Naive B cell (primary cell): Measurements from ENCODE around the gene PCSK5. TPM values are rescaled to one million over a fixed set of nuclear protein-coding genes. Genes with fewer than 3 reads are reported as not detected.
"Not testable (repeated sequence)": the region's sequence is repeated elsewhere in the genome, so short reads cannot be mapped to it uniquely, and the experiment has no call there.

Experiments
- ATAC-seq, 2 donors: fragments of 150-1000 bp; cut with Tn5 transposase; 2 replicates each; pipeline ENCODE4 v1.10.0; 2021; ENCODE audit warnings: low read depth in 2 of 2, mild to moderate bottlenecking in 2 of 2, moderate library complexity in 2 of 2
- DNase-seq: peaks from one replicate; pipeline ENCODE4 v3.0.0; 2022
- H3K27ac Mint-ChIP-seq, 6 donors: one replicate each; pipeline ENCODE4 v1.8.0; 2020 to 2022; ENCODE audit warnings: mild to moderate bottlenecking in 6 of 6, mixed read lengths in 6 of 6, moderate library complexity in 5 of 6, inconsistent platforms in 2 of 6
- H3K27me3 Mint-ChIP-seq, 3 donors: one replicate each; pipeline ENCODE4 v1.8.0; 2021 to 2022; ENCODE audit warnings: mixed read lengths in 3 of 3, mild to moderate bottlenecking in 1 of 3
- H3K36me3 Mint-ChIP-seq, 2 donors: one replicate each; pipeline ENCODE4 v1.8.0; 2020 to 2022; ENCODE audit warnings: mixed read lengths in 2 of 2, inconsistent platforms in 1 of 2, mild to moderate bottlenecking in 1 of 2
- H3K4me1 Mint-ChIP-seq, 3 donors: one replicate each; pipeline ENCODE4 v1.8.0; 2020 to 2022; ENCODE audit warnings: mixed read lengths in 3 of 3, inconsistent platforms in 1 of 3, mild to moderate bottlenecking in 1 of 3, moderate library complexity in 1 of 3
- H3K4me3 Mint-ChIP-seq, 8 donors: one replicate each; pipeline ENCODE4 v1.8.0; 2020 to 2022; ENCODE audit warnings: mild to moderate bottlenecking in 8 of 8, mixed read lengths in 8 of 8, moderate library complexity in 8 of 8, inconsistent platforms in 2 of 8
- H3K9me3 Mint-ChIP-seq, 7 donors: one replicate each; pipeline ENCODE4 v1.8.0; 2020 to 2022; ENCODE audit warnings: mixed read lengths in 7 of 7, mild to moderate bottlenecking in 5 of 7, inconsistent platforms in 2 of 7, moderate library complexity in 1 of 7
- polyA plus RNA-seq, 6 donors: library from polyadenylated mRNA; unstranded; fragments of 300-500 nt; fragmentation: Illumina TruSeq; gene quantifications; one replicate each; pipeline ENCODE4 v1.2.3, GENCODE V29; 2021; ENCODE audit warnings: low read depth in 6 of 6

PCSK5 gene
- polyA plus RNA-seq, 6 donors from 2014 or later: 0.05 TPM; not detected in 5

- H3K9me3 Mint-ChIP-seq: no peaks in the 10 kb centered on the region
- ATAC-seq: no peak
- peak overlapping the region in 1 of 6 donors; percentile 3 for H3K27ac Mint-ChIP-seq
- no peak for DNase-seq
- peaks cover 0 to 4% (median 0%) of the 10 kb centered on the region in 3 donors for H3K27me3 Mint-ChIP-seq
- no peaks in the 10 kb centered on the region for H3K4me1 Mint-ChIP-seq
- H3K4me3 Mint-ChIP-seq: no peak overlapping the region
- no peaks in the 10 kb centered on the region for H3K36me3 Mint-ChIP-seq
Observed at GRCh38 chr9:75939536-75940111, 49.2 kb downstream of the PCSK5 start.

GRCh38 chr9:75941066-75941465 is 50.6 kb downstream of the PCSK5 start:
- H3K27ac Mint-ChIP-seq: no peak overlapping the region
- peaks cover 0 to 4% (median 0%) of the 10 kb centered on the region in 7 donors for H3K9me3 Mint-ChIP-seq
- DNase-seq (no peak), ATAC-seq (no peak)
- H3K4me1 Mint-ChIP-seq: no peaks in the 10 kb centered on the region
- H3K36me3 Mint-ChIP-seq: no peaks in the 10 kb centered on the region
- no peak overlapping the region for H3K4me3 Mint-ChIP-seq
- H3K27me3 Mint-ChIP-seq: peaks cover 0 to 3% (median 0%) of the 10 kb centered on the region in 3 donors

- no peak for DNase-seq
- ATAC-seq: no peak
- Mint-ChIP-seq H3K4me3 (no peak overlapping the region), H3K4me1 (no peaks in the 10 kb centered on the region), H3K9me3 (peaks cover 0 to 4% (median 0%) of the 10 kb centered on the region in 7 donors), H3K36me3 (no peaks in the 10 kb centered on the region), H3K27me3 (no peaks in the 10 kb centered on the region), H3K27ac (no peak overlapping the region)
Observed at GRCh38 chr9:75941577-75942311, 51.3 kb downstream of the PCSK5 start.

DNA sequence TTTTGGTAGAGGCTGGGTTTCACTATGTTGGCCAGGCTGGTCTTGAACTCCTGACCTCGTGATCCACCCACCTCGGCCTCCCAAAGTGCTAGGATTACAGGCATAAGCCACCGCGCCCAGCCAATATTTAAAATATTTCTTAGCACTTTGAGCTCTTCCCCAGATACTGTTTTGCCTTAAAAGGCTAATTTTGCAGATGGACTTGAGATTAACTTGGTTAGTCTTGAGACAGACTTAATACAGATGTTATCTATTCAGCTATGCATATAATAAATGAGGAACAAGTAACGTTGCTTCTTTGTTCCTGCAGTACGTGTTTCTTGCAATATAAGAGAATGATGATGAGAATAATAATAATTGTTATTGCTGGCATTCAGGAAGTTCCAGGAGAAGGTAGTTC is 56.3 kb downstream of the PCSK5 start:
- H3K4me3 Mint-ChIP-seq: no peak overlapping the region
- peaks cover 0 to 7% (median 3%) of the 10 kb centered on the region in 7 donors for H3K9me3 Mint-ChIP-seq
- H3K27ac Mint-ChIP-seq: no peak overlapping the region
- H3K27me3 Mint-ChIP-seq: no peaks in the 10 kb centered on the region
- no peaks in the 10 kb centered on the region for H3K4me1 Mint-ChIP-seq
- H3K36me3 Mint-ChIP-seq: no peaks in the 10 kb centered on the region
- ATAC-seq (no peak), DNase-seq (no peak)

GRCh38 chr9:75947233-75947632 is 56.8 kb downstream of the PCSK5 start:
- no peak for ATAC-seq
- H3K4me3 Mint-ChIP-seq: no peak overlapping the region
- DNase-seq: no peak
- H3K36me3 Mint-ChIP-seq: no peaks in the 10 kb centered on the region
- peak overlapping the region in 1 of 6 donors; percentile 39 for H3K27ac Mint-ChIP-seq
- H3K27me3 Mint-ChIP-seq: no peaks in the 10 kb centered on the region
- H3K4me1 Mint-ChIP-seq: no peaks in the 10 kb centered on the region
- peaks cover 0 to 7% (median 3%) of the 10 kb centered on the region in 7 donors for H3K9me3 Mint-ChIP-seq

GRCh38 chr9:75950998-75951397 is 60.5 kb downstream of the PCSK5 start:
- Mint-ChIP-seq H3K27me3 (no peaks in the 10 kb centered on the region), H3K9me3 (peaks cover 0 to 5% (median 0%) of the 10 kb centered on the region in 7 donors), H3K4me3 (no peak overlapping the region), H3K36me3 (no peaks in the 10 kb centered on the region), H3K27ac (no peak overlapping the region), H3K4me1 (no peaks in the 10 kb centered on the region)
- ATAC-seq (no peak), DNase-seq (no peak)

DNA sequence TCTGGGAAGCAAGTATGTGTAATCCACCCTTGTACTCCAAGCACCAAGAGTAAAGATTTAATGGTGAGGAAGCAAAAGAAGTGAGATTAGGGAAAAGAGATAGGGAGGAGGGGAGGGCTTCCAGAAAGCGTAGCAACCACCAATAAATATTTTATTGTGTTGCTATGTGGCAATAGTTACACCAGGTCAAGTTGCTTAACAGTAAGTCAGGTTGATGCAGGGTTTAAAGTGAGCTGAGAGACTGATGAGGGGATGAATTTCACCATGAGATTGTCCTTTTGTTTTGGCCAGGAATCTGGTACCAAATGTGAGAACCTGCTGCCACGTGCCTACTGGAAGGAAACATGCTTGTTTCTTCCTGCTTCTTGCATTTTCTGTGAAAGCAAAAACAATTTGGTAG is 62.7 kb downstream of the PCSK5 start:
- Mint-ChIP-seq H3K4me3 (no peak overlapping the region), H3K9me3 (peaks cover 0 to 4% (median 0%) of the 10 kb centered on the region in 7 donors), H3K27me3 (no peaks in the 10 kb centered on the region), H3K27ac (no peak overlapping the region), H3K4me1 (no peaks in the 10 kb centered on the region), H3K36me3 (no peaks in the 10 kb centered on the region)
- no peak for DNase-seq
- no peak for ATAC-seq

DNA sequence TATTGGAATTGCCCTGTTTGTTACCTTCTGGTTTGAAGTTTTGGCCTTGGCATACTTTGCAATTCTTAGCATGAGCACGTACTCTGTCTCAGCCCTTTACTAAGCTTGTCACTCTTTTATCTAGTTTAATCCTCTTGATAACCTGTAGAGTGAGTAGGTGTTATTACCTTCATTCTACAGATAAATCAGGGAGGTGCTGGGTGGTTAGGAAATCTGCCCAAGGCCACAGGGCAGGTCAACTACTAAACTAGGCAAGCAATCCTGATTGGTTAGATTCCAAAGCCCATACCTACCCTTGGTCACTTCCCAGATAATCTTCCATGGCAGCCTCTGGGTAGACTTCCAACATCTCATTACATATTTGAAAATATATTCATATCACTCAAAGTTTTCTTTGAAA is 65.7 kb downstream of the PCSK5 start:
- no peak for ATAC-seq
- Mint-ChIP-seq H3K36me3 (no peaks in the 10 kb centered on the region), H3K27ac (no peak overlapping the region), H3K4me1 (no peaks in the 10 kb centered on the region), H3K4me3 (no peak overlapping the region), H3K9me3 (no peaks in the 10 kb centered on the region), H3K27me3 (no peaks in the 10 kb centered on the region)
- DNase-seq: no peak

DNA sequence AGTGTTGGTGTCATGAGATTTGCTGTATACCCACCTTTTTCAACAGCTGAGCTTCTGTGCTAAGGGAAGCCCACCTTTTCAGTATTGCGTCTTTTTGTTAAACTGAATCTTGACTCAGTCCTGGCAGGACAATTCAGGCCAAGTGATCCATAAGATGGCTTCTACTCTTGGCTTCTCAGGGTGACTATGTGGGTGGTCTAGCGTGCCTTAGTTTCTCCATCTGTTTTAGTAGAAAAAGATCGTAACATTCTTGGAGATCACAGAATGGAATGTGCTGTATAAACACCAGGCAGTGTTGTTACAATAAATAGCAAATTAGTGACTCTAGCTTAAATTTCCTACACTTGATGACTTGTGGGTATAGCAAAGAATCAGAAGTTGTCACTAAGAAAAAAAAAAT is 66.6 kb downstream of the PCSK5 start:
- no peak overlapping the region for H3K27ac Mint-ChIP-seq
- no peak overlapping the region for H3K4me3 Mint-ChIP-seq
- no peaks in the 10 kb centered on the region for H3K9me3 Mint-ChIP-seq
- no peaks in the 10 kb centered on the region for H3K36me3 Mint-ChIP-seq
- H3K4me1 Mint-ChIP-seq: no peaks in the 10 kb centered on the region
- ATAC-seq (no peak), DNase-seq (no peak)
- H3K27me3 Mint-ChIP-seq: no peaks in the 10 kb centered on the region

DNA sequence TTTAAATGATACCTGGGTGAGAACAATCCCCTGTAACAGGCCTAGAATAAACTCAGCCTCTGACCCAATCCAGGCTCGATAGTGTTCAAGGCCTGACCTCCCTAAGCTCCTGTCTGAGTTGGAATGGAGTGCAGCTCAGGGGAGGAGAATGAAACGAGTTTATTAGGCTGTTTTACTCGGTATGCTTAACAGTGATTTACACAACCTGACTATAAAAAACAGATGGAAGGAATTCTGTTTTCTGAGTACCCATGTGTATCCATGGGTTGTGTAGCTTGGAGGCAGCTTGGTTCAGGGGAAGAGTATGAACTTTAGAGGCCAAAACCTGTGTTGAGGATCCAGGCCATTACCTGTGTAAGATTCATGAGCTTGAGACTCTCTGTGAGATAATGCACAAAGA is 67.8 kb downstream of the PCSK5 start:
- no peaks in the 10 kb centered on the region for H3K9me3 Mint-ChIP-seq
- H3K36me3 Mint-ChIP-seq: no peaks in the 10 kb centered on the region
- H3K27ac Mint-ChIP-seq: no peak overlapping the region
- no peaks in the 10 kb centered on the region for H3K27me3 Mint-ChIP-seq
- DNase-seq (no peak), ATAC-seq (no peak)
- H3K4me3 Mint-ChIP-seq: no peak overlapping the region
- no peaks in the 10 kb centered on the region for H3K4me1 Mint-ChIP-seq

GRCh38 chr9:75960551-75960950 is 70.1 kb downstream of the PCSK5 start:
- no peak for DNase-seq
- Mint-ChIP-seq H3K27ac (no peak overlapping the region), H3K27me3 (no peaks in the 10 kb centered on the region), H3K4me3 (no peak overlapping the region), H3K9me3 (no peaks in the 10 kb centered on the region), H3K36me3 (no peaks in the 10 kb centered on the region), H3K4me1 (no peaks in the 10 kb centered on the region)
- ATAC-seq: no peak

DNA sequence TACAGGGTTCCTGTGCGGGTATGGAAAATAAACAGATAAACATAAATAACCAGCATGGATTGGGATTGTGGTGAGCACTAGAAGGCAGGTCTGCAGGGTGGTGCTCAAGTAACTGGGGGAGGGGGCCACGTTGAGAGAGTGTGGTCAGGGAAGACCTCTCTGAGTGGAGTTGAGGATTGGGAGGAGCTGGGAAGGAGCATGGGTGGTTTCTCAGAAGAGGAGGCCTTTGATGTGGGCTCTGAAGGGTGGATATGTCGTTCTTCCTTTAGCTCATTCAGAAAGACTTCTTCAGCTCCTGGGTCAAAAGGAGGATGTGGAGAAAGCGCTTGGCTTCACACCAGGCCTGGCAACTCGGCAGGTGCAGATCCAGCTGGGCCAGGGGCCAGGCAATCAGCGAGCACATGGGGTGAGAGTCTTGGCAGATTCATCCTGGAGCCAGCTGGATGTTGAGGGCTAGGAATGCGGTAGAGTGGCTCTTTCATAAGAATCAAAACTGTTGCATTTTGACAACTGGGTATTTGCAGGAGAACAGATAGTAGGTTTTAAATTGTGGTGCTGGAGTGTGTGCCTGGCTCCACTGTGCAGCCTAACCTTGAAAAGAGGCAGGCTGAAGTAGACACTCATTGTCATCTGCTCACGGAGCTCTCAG is 71.7 kb downstream of the PCSK5 start:
- Mint-ChIP-seq H3K4me1 (no peaks in the 10 kb centered on the region), H3K27ac (no peak overlapping the region), H3K27me3 (no peaks in the 10 kb centered on the region), H3K4me3 (no peak overlapping the region), H3K36me3 (no peaks in the 10 kb centered on the region), H3K9me3 (no peaks in the 10 kb centered on the region)
- DNase-seq (no peak), ATAC-seq (no peak)

DNA sequence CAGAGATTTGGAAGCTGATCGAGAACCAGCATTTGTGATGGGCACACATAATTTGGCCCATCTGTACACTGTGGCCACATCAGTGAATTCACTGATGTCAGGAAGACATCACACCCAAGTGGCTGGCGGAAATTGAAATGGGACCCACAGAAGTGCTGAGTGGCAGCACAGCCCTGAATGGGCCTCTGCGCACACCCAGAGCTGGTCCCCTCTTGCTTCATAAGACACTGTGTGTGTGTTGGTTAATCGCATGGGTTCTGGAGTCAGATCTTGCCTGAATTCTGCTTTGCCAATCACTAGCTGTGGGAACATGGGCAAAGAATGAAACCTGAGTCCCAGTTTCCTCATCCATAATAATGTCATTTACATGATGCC is 72.2 kb downstream of the PCSK5 start:
- no peaks in the 10 kb centered on the region for H3K4me1 Mint-ChIP-seq
- DNase-seq (no peak), ATAC-seq (no peak)
- H3K36me3 Mint-ChIP-seq: no peaks in the 10 kb centered on the region
- no peaks in the 10 kb centered on the region for H3K27me3 Mint-ChIP-seq
- no peaks in the 10 kb centered on the region for H3K9me3 Mint-ChIP-seq
- H3K27ac Mint-ChIP-seq: no peak overlapping the region
- no peak overlapping the region for H3K4me3 Mint-ChIP-seq

GRCh38 chr9:75963321-75963720 is 72.8 kb downstream of the PCSK5 start:
- not testable (repeated sequence) for H3K27ac Mint-ChIP-seq, H3K9me3 Mint-ChIP-seq, ATAC-seq, DNase-seq, H3K27me3 Mint-ChIP-seq, H3K4me3 Mint-ChIP-seq, H3K36me3 Mint-ChIP-seq, H3K4me1 Mint-ChIP-seq
